ENCODE results near the gene TMEM87A.

The TMEM87A gene

DNA sequence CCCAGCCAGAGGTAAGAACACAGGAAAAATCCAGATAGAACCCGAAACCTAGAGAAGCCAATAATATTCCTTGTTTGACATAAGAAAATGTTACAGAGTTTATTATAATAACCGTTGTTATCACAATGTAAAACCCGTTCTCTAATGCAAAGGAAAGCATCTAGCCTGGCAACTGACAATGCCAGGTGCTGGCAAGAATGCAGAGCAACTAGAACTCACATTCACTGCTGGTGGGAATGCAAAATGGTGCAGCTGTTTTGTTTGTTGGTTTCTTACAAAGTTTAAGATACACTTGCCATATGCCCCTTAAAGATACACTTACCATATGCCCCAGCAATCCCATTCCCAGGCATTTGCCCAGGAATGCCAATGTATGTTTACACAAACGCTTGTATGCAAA, 88.5 kb downstream of the TMEM87A start:
- Histone ChIP-seq H3K4me2 (ENCODE audit: insufficient read depth, low read length) (no peak overlapping the region), H3K79me2 (ENCODE audit: insufficient read depth, low read length) (no peaks in the 10 kb centered on the region), H3K4me1 (ENCODE audit: insufficient read depth, low read length) (no peaks in the 10 kb centered on the region), H3K4me3 (ENCODE audit: low read depth in 1 of 2, low read length in 2 of 2) (no peak overlapping the region), H3K36me3 (ENCODE audit: insufficient read depth, low read length) (peaks cover 68% of the 10 kb centered on the region), H3K27ac (ENCODE audit: low read length) (no peak overlapping the region), H3K9me3 (ENCODE audit: insufficient read depth, low read length, severe bottlenecking) (no peaks in the 10 kb centered on the region), H3K27me3 (ENCODE audit: insufficient read depth, low read length, poor library complexity) (no peaks in the 10 kb centered on the region), H4K20me1 (ENCODE audit: insufficient read depth, low read length) (no peaks in the 10 kb centered on the region), H3K9ac (ENCODE audit: low read depth, low read length) (no peak overlapping the region), H2AFZ (ENCODE audit: low read depth, low read length) (no peak overlapping the region)
- ATAC-seq (ENCODE audit: insufficient read depth, low read depth) (no peak), DNase-seq (no peak)
- TF ChIP-seq, protein P1, sequence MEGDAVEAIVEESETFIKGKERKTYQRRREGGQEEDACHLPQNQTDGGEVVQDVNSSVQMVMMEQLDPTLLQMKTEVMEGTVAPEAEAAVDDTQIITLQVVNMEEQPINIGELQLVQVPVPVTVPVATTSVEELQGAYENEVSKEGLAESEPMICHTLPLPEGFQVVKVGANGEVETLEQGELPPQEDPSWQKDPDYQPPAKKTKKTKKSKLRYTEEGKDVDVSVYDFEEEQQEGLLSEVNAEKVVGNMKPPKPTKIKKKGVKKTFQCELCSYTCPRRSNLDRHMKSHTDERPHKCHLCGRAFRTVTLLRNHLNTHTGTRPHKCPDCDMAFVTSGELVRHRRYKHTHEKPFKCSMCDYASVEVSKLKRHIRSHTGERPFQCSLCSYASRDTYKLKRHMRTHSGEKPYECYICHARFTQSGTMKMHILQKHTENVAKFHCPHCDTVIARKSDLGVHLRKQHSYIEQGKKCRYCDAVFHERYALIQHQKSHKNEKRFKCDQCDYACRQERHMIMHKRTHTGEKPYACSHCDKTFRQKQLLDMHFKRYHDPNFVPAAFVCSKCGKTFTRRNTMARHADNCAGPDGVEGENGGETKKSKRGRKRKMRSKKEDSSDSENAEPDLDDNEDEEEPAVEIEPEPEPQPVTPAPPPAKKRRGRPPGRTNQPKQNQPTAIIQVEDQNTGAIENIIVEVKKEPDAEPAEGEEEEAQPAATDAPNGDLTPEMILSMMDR (IDR thresholded peaks at IDR 0.05; ENCODE audit: borderline replicate concordance, extremely low read depth, low read length, poor library complexity, severe bottlenecking): no peak
- TF ChIP-seq EZH2 (IDR thresholded peaks at IDR 0.05; ENCODE audit: borderline replicate concordance, low read depth, low read length, severe bottlenecking): no peak

DNA sequence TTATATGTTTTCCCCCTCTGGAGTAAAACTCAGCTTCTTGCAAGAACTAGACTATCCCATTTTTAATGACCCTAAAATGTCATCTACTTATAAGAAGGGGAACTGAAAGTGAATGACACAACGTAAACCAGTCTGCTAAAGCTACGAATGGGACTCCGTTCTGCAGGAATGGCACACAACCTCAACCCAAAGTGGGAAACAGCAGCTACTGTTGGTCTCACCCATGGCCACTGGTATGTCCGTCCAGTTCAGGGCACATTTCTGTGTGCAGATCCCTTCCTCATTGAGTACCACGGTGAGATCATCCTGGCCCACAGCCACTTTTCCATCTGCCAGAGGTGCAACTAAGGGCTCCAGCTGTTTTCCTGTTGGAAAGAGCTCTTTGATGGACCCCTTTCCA, 88.9 kb downstream of the TMEM87A start:
- H3K9ac ChIP-seq (ENCODE audit: low read depth, low read length): no peak overlapping the region
- peaks cover 70% of the 10 kb centered on the region for H3K36me3 ChIP-seq (ENCODE audit: insufficient read depth, low read length)

DNA sequence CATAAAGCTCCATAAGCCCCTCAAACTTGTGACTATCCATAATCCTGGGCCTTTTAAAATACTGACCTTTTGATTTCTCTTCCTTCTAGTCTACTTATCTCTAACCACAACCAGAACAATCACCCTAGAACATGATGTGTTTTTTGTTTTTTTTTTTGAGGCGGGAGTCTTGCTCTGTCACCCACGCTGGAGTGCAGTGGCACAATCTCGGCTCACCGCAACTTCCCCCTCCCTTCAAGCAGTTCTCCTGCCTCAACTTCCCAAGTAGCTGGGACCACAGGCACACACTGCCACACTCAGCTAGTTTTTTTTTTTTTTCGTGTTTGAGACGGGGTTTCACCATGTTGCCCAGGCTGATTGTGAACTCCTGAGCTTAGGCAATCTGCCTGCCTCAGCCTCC, 90.3 kb downstream of the TMEM87A start:
- no peaks in the 10 kb centered on the region for H3K27me3 ChIP-seq (ENCODE audit: insufficient read depth, low read length, poor library complexity)
- ATAC-seq (ENCODE audit: insufficient read depth, low read depth): no peak

More for the DNA sequence above, 88.9 kb downstream of the TMEM87A start:
- Histone ChIP-seq H3K27ac (ENCODE audit: low read length) (no peak overlapping the region), H2AFZ (ENCODE audit: low read depth, low read length) (no peak overlapping the region), H3K4me2 (ENCODE audit: insufficient read depth, low read length) (no peak overlapping the region), H3K4me1 (ENCODE audit: insufficient read depth, low read length) (no peaks in the 10 kb centered on the region), H3K9me3 (ENCODE audit: insufficient read depth, low read length, severe bottlenecking) (no peaks in the 10 kb centered on the region), H3K4me3 (ENCODE audit: low read depth in 1 of 2, low read length in 2 of 2) (no peak overlapping the region), H3K79me2 (ENCODE audit: insufficient read depth, low read length) (no peaks in the 10 kb centered on the region), H4K20me1 (ENCODE audit: insufficient read depth, low read length) (no peaks in the 10 kb centered on the region), H3K27me3 (ENCODE audit: insufficient read depth, low read length, poor library complexity) (no peaks in the 10 kb centered on the region)
- DNase-seq (no peak), ATAC-seq (ENCODE audit: insufficient read depth, low read depth) (no peak)
- TF ChIP-seq, protein P1 (IDR thresholded peaks at IDR 0.05; ENCODE audit: borderline replicate concordance, extremely low read depth, low read length, poor library complexity, severe bottlenecking): no peak
- no peak for TF ChIP-seq EZH2 (IDR thresholded peaks at IDR 0.05; ENCODE audit: borderline replicate concordance, low read depth, low read length, severe bottlenecking)

More for the DNA sequence above, 90.3 kb downstream of the TMEM87A start:
- H3K4me1 ChIP-seq (ENCODE audit: insufficient read depth, low read length): no peaks in the 10 kb centered on the region
- DNase-seq: no peak
- H3K27ac ChIP-seq (ENCODE audit: low read length): no peak overlapping the region
- no peaks in the 10 kb centered on the region for H3K9me3 ChIP-seq (ENCODE audit: insufficient read depth, low read length, severe bottlenecking)
- H3K4me3 ChIP-seq (ENCODE audit: low read depth in 1 of 2, low read length in 2 of 2): no peak overlapping the region
- TF ChIP-seq EZH2 (IDR thresholded peaks at IDR 0.05; ENCODE audit: borderline replicate concordance, low read depth, low read length, severe bottlenecking): no peak
- TF ChIP-seq, protein P1 (IDR thresholded peaks at IDR 0.05; ENCODE audit: borderline replicate concordance, extremely low read depth, low read length, poor library complexity, severe bottlenecking): no peak
- H3K36me3 ChIP-seq (ENCODE audit: insufficient read depth, low read length): peaks cover 68% of the 10 kb centered on the region
- H2AFZ ChIP-seq (ENCODE audit: low read depth, low read length): no peak overlapping the region
- H3K4me2 ChIP-seq (ENCODE audit: insufficient read depth, low read length): no peak overlapping the region
- H4K20me1 ChIP-seq (ENCODE audit: insufficient read depth, low read length): no peaks in the 10 kb centered on the region
- no peak overlapping the region for H3K9ac ChIP-seq (ENCODE audit: low read depth, low read length)
- no peaks in the 10 kb centered on the region for H3K79me2 ChIP-seq (ENCODE audit: insufficient read depth, low read length)

All from DND-41 (cell line).